CD4-positive, alpha-beta T cell (primary cell): ENCODE measurements around the gene HPD. TPM values are rescaled to one million over a fixed set of nuclear protein-coding genes. Genes with fewer than 3 reads are reported as not detected.

Experiments
- ATAC-seq: fragments of 200-7000 bp; cut with Tn5 transposase; one replicate; pipeline ENCODE4 v1.10.0; 2022; ENCODE audit warnings: mild to moderate bottlenecking; ENCODE audit not compliant: poor library complexity
- CTCF ChIA-PET: fragments of 350-600 bp; sonication (Branson Sonifier 250); formaldehyde crosslinking; loops from one replicate; lab custom pipeline; 2021; ENCODE audit warnings: antibody characterized with exemption, inconsistent platforms; lab: Charles Lee
- POLR2A ChIA-PET: fragments of 350-600 bp; sonication (Branson Sonifier 250); formaldehyde crosslinking; loops from one replicate; lab custom pipeline; 2021; ENCODE audit warnings: antibody characterized with exemption, inconsistent platforms; lab: Charles Lee
- DNase-seq, 14 experiments: peaks; one replicate each; pipeline ENCODE4 v3.0.0-alpha.2; 2013 to 2020; ENCODE audit warnings: mixed read lengths in 2 of 14
- H3K27ac ChIP-seq, 2 donors: one replicate each; pipeline versions ENCODE4 v1.5.1 to v1.7.0; 2013; ENCODE audit warnings: low read length in 2 of 2, low read depth in 1 of 2, mild to moderate bottlenecking in 1 of 2
- H3K27me3 ChIP-seq, 2 experiments: 1 replicate in 1 of 2; 2 replicates in 1 of 2; pipeline versions ENCODE4 v1.6.1 to v1.7.0; 2013; ENCODE audit warnings: low read length in 2 of 2, control low read depth in 1 of 2, mild to moderate bottlenecking in 1 of 2, moderate library complexity in 1 of 2; ENCODE audit not compliant: insufficient read depth in 2 of 2, control insufficient read depth in 1 of 2
- H3K36me3 ChIP-seq: one replicate; pipeline ENCODE4 v1.6.1; 2013; ENCODE audit warnings: low read length, control low read depth; ENCODE audit not compliant: insufficient read depth
- H3K4me1 ChIP-seq: one replicate; pipeline ENCODE4 v1.6.1; 2013; ENCODE audit warnings: low read length, control low read depth; ENCODE audit not compliant: insufficient read depth
- H3K4me3 ChIP-seq: one replicate; pipeline ENCODE4 v1.5.1; 2013; ENCODE audit warnings: mild to moderate bottlenecking, low read length, moderate library complexity
- H3K9me3 ChIP-seq, 2 experiments: 1 replicate in 1 of 2; 2 replicates in 1 of 2; pipeline versions ENCODE4 v1.6.1 to v1.7.0; 2013; ENCODE audit warnings: low read length in 2 of 2, mild to moderate bottlenecking in 2 of 2, control low read depth in 1 of 2, moderate library complexity in 1 of 2; ENCODE audit not compliant: control insufficient read depth in 1 of 2, insufficient read depth in 1 of 2
- H3K27ac Mint-ChIP-seq: one replicate; pipeline ENCODE4 v1.8.0; 2020; ENCODE audit warnings: mixed read lengths
- H3K27me3 Mint-ChIP-seq: one replicate; pipeline ENCODE4 v1.8.0; 2021; ENCODE audit warnings: mixed read lengths
- H3K36me3 Mint-ChIP-seq: one replicate; pipeline ENCODE4 v1.8.0; 2021; ENCODE audit warnings: low read depth, mixed read lengths
- H3K4me1 Mint-ChIP-seq: one replicate; pipeline ENCODE4 v1.8.0; 2021; ENCODE audit warnings: low read depth, mixed read lengths
- H3K4me3 Mint-ChIP-seq: one replicate; pipeline ENCODE4 v1.8.0; 2020; ENCODE audit warnings: mild to moderate bottlenecking, mixed read lengths
- H3K9me3 Mint-ChIP-seq: one replicate; pipeline ENCODE4 v1.8.0; 2020; ENCODE audit warnings: mixed read lengths
- CTCF ChIP-seq: fragments of 200-600 bp; IDR thresholded peaks from one replicate; pipeline ENCODE4 v1.8.0; 2022; ENCODE audit warnings: antibody characterized with exemption, mild to moderate bottlenecking
- intact Hi-C, 2 experiments: fragments of 100-400 bp; cut with DNase I in 1 of 2; cut with micrococcal nuclease in 1 of 2; formaldehyde crosslinking; loops; one replicate each; pipeline versions ENCODE4 v1.15.1 to v1.9.0; 2023 to 2025; cut with DNase I, micrococcal nuclease
- total RNA-seq, 174 experiments: library from RNA in 2 of 174; stranded (reverse) in 2 of 174; gene quantifications; one replicate each; pipeline ENCODE4 v1.2.3 and lab custom pipeline; 2021 to 2026

Gene HPD
- total RNA-seq, 2 experiments from 2014 or later = not detected

- peak overlapping the region; percentile 99 for H3K4me3 Mint-ChIP-seq
- H3K4me1 ChIP-seq = peaks cover 50% of the 10 kb centered on the region
- H3K4me3 ChIP-seq = peak overlapping the region; percentile 100
- H3K27me3 Mint-ChIP-seq = no peaks in the 10 kb centered on the region
- no peaks in the 10 kb centered on the region for H3K27me3 ChIP-seq
- ATAC-seq = peak; percentile 47
- no peak for TF ChIP-seq CTCF
- H3K27ac Mint-ChIP-seq = peak overlapping the region; percentile 98
- no peaks in the 10 kb centered on the region for H3K9me3 Mint-ChIP-seq
- H3K4me1 Mint-ChIP-seq = peaks cover 44% of the 10 kb centered on the region
- ChIA-PET POLR2A (interaction anchor here (0.7 to 34.6 kb wide), 21 partner anchors 0 to 1602 kb away, joined by 3 to 1869 read pairs (median 11); partner anchors contain the start of genes KDM2B, ORAI1, PSMD9 and RHOF), CTCF (interaction anchor here (1.5 to 16.5 kb wide), 3 partner anchors 6 to 85 kb away, joined by 5 to 746 read pairs (median 746); partner anchors contain the start of genes PSMD9, RHOF and SETD1B)
- H3K9me3 ChIP-seq = no peaks in the 10 kb centered on the region
- intact Hi-C loops = loop anchor here in 1 of 2 experiments (1.0 to 2.0 kb wide), 2 partner anchors 9 to 16 kb away; no protein-coding TSS in a partner anchor
- peaks cover 62% of the 10 kb centered on the region for H3K36me3 Mint-ChIP-seq
- peak overlapping the region; percentile 96 to 97 for H3K27ac ChIP-seq
- DNase-seq = peak; percentile 78 to 96 (median 85)
- peaks cover 28% of the 10 kb centered on the region for H3K36me3 ChIP-seq
Measured at GRCh38 chr12:121802843-121803698, 55.6 kb downstream of the HPD start.

- H3K4me1 ChIP-seq = peaks cover 50% of the 10 kb centered on the region
- intact Hi-C loops = loop anchor here in 1 of 2 experiments (1.0 to 2.0 kb wide), 2 partner anchors 8 to 16 kb away; no protein-coding TSS in a partner anchor
Measured at GRCh38 chr12:121802485-121802842, 56.2 kb downstream of the HPD start.

More at GRCh38 chr12:121802485-121802842, 56.2 kb downstream of the HPD start:
- DNase-seq = no peak
- peak overlapping the region; percentile 98 for H3K27ac Mint-ChIP-seq
- H3K36me3 ChIP-seq = peaks cover 28% of the 10 kb centered on the region
- peak overlapping the region; percentile 99 for H3K4me3 Mint-ChIP-seq
- no peaks in the 10 kb centered on the region for H3K9me3 Mint-ChIP-seq
- CTCF ChIA-PET = interaction anchor here (0.8 to 16.5 kb wide), 4 partner anchors 6 to 91 kb away, joined by 3 to 746 read pairs (median 376); partner anchors contain the start of genes PSMD9, RHOF and SETD1B
- H3K36me3 Mint-ChIP-seq = peaks cover 62% of the 10 kb centered on the region
- H3K4me3 ChIP-seq = peak overlapping the region; percentile 100
- no peaks in the 10 kb centered on the region for H3K27me3 ChIP-seq
- no peak for TF ChIP-seq CTCF
- peak overlapping the region; percentile 96 to 97 for H3K27ac ChIP-seq
- H3K9me3 ChIP-seq = no peaks in the 10 kb centered on the region
- H3K27me3 Mint-ChIP-seq = no peaks in the 10 kb centered on the region
- POLR2A ChIA-PET = interaction anchor here (0.7 to 34.6 kb wide), 23 partner anchors 1 to 1601 kb away, joined by 3 to 1869 read pairs (median 8); partner anchors contain the start of genes KDM2B, KNTC1, ORAI1 and PSMD9
- peaks cover 45% of the 10 kb centered on the region for H3K4me1 Mint-ChIP-seq
- no peak for ATAC-seq
